ENCODE results near the gene MTHFD1L. TPM values are rescaled to one million over a fixed set of nuclear protein-coding genes. Genes with fewer than 3 reads are reported as not detected.

Gene MTHFD1L
- total and polyA plus RNA-seq, 9 donors: 17.3 to 26.9 (median 24.9) TPM

- no peaks in the 10 kb centered on the region for H3K27me3 ChIP-seq (ENCODE audit: control insufficient read depth, insufficient read depth, low read length)
Observed at GRCh38 chr6:150878347-150879213, 13.1 kb downstream of the MTHFD1L start.

GRCh38 chr6:150880336-150880735, 14.8 kb downstream of the MTHFD1L start:
- peaks cover 17% of the 10 kb centered on the region for H3K36me3 ChIP-seq (ENCODE audit: control insufficient read depth, insufficient read depth, low read length)
- H3K4me3 ChIP-seq (ENCODE audit: low read length): no peak overlapping the region
- no peak overlapping the region for H3K27ac ChIP-seq (ENCODE audit: low read length)
- H3K27me3 ChIP-seq (ENCODE audit: control insufficient read depth, insufficient read depth, low read length): no peaks in the 10 kb centered on the region
- H3K4me1 ChIP-seq (ENCODE audit: control insufficient read depth, insufficient read depth, low read length): peaks cover 35% of the 10 kb centered on the region
- no peak for DNase-seq
- no CpG with 5 or more reads among the region's 3 CpGs for WGBS (ENCODE audit: insufficient coverage)
- H3K9me3 ChIP-seq (replicated peaks; ENCODE audit: control insufficient read depth, low read depth, low read length): no peaks in the 10 kb centered on the region

More at GRCh38 chr6:150878347-150879213, 13.1 kb downstream of the MTHFD1L start:
- WGBS (ENCODE audit: insufficient coverage): 100% methylated on average over 3 of the region's 9 CpGs
- H3K36me3 ChIP-seq (ENCODE audit: control insufficient read depth, insufficient read depth, low read length): peaks cover 8% of the 10 kb centered on the region
- H3K27ac ChIP-seq (ENCODE audit: low read length): no peak overlapping the region
- no peak for DNase-seq
- no peak overlapping the region for H3K4me3 ChIP-seq (ENCODE audit: low read length)
- no peaks in the 10 kb centered on the region for H3K9me3 ChIP-seq (replicated peaks; ENCODE audit: control insufficient read depth, low read depth, low read length)
- peaks cover 49% of the 10 kb centered on the region for H3K4me1 ChIP-seq (ENCODE audit: control insufficient read depth, insufficient read depth, low read length)

GRCh38 chr6:150881911-150882481, 16.5 kb downstream of the MTHFD1L start:
- peak; percentile 94 for DNase-seq
- WGBS (ENCODE audit: insufficient coverage): 8% methylated on average over 3 of the region's 3 CpGs
- Histone ChIP-seq H3K9me3 (replicated peaks; ENCODE audit: control insufficient read depth, low read depth, low read length) (no peaks in the 10 kb centered on the region), H3K36me3 (ENCODE audit: control insufficient read depth, insufficient read depth, low read length) (peaks cover 28% of the 10 kb centered on the region), H3K27ac (ENCODE audit: low read length) (peak overlapping the region; percentile 92), H3K4me1 (ENCODE audit: control insufficient read depth, insufficient read depth, low read length) (peaks cover 22% of the 10 kb centered on the region), H3K27me3 (ENCODE audit: control insufficient read depth, insufficient read depth, low read length) (no peaks in the 10 kb centered on the region), H3K4me3 (ENCODE audit: low read length) (no peak overlapping the region)

GRCh38 chr6:150883521-150883920, 18.0 kb downstream of the MTHFD1L start:
- WGBS (ENCODE audit: insufficient coverage): 40% methylated on average over 2 of the region's 3 CpGs
- Histone ChIP-seq H3K27me3 (ENCODE audit: control insufficient read depth, insufficient read depth, low read length) (no peaks in the 10 kb centered on the region), H3K9me3 (replicated peaks; ENCODE audit: control insufficient read depth, low read depth, low read length) (no peaks in the 10 kb centered on the region), H3K36me3 (ENCODE audit: control insufficient read depth, insufficient read depth, low read length) (peaks cover 30% of the 10 kb centered on the region), H3K27ac (ENCODE audit: low read length) (peak overlapping the region; percentile 31), H3K4me1 (ENCODE audit: control insufficient read depth, insufficient read depth, low read length) (peaks cover 12% of the 10 kb centered on the region), H3K4me3 (ENCODE audit: low read length) (no peak overlapping the region)
- DNase-seq: no peak

GRCh38 chr6:150886155-150886554, 20.7 kb downstream of the MTHFD1L start:
- Histone ChIP-seq H3K27me3 (ENCODE audit: control insufficient read depth, insufficient read depth, low read length) (no peaks in the 10 kb centered on the region), H3K4me3 (ENCODE audit: low read length) (no peak overlapping the region), H3K36me3 (ENCODE audit: control insufficient read depth, insufficient read depth, low read length) (peaks cover 39% of the 10 kb centered on the region), H3K4me1 (ENCODE audit: control insufficient read depth, insufficient read depth, low read length) (peaks cover 12% of the 10 kb centered on the region), H3K9me3 (replicated peaks; ENCODE audit: control insufficient read depth, low read depth, low read length) (no peaks in the 10 kb centered on the region), H3K27ac (ENCODE audit: low read length) (no peak overlapping the region)
- 91% methylated on average over 5 of the region's 7 CpGs for WGBS (ENCODE audit: insufficient coverage)
- DNase-seq: no peak

GRCh38 chr6:150887978-150888563, 22.6 kb downstream of the MTHFD1L start:
- H3K27me3 ChIP-seq (ENCODE audit: control insufficient read depth, insufficient read depth, low read length): no peaks in the 10 kb centered on the region
- peaks cover 14% of the 10 kb centered on the region for H3K4me1 ChIP-seq (ENCODE audit: control insufficient read depth, insufficient read depth, low read length)
- no peak overlapping the region for H3K4me3 ChIP-seq (ENCODE audit: low read length)
- H3K27ac ChIP-seq (ENCODE audit: low read length): no peak overlapping the region
- whole genome bisulfite sequencing (ENCODE audit: insufficient coverage): no CpG with 5 or more reads among the region's 3 CpGs
- peaks cover 39% of the 10 kb centered on the region for H3K36me3 ChIP-seq (ENCODE audit: control insufficient read depth, insufficient read depth, low read length)
- no peaks in the 10 kb centered on the region for H3K9me3 ChIP-seq (replicated peaks; ENCODE audit: control insufficient read depth, low read depth, low read length)
- no peak for DNase-seq

GRCh38 chr6:150890346-150890745, 24.8 kb downstream of the MTHFD1L start:
- H3K9me3 ChIP-seq (replicated peaks; ENCODE audit: control insufficient read depth, low read depth, low read length): no peaks in the 10 kb centered on the region
- no peak for DNase-seq
- peaks cover 28% of the 10 kb centered on the region for H3K36me3 ChIP-seq (ENCODE audit: control insufficient read depth, insufficient read depth, low read length)
- H3K4me3 ChIP-seq (ENCODE audit: low read length): no peak overlapping the region
- no peak overlapping the region for H3K27ac ChIP-seq (ENCODE audit: low read length)
- WGBS (ENCODE audit: insufficient coverage): 92% methylated on average over 13 of the region's 13 CpGs
- H3K27me3 ChIP-seq (ENCODE audit: control insufficient read depth, insufficient read depth, low read length): no peaks in the 10 kb centered on the region
- peaks cover 33% of the 10 kb centered on the region for H3K4me1 ChIP-seq (ENCODE audit: control insufficient read depth, insufficient read depth, low read length)

- H3K27ac ChIP-seq (ENCODE audit: low read length): peak overlapping the region; percentile 71
- peaks cover 17% of the 10 kb centered on the region for H3K36me3 ChIP-seq (ENCODE audit: control insufficient read depth, insufficient read depth, low read length)
- DNase-seq: peak; percentile 95
- no peaks in the 10 kb centered on the region for H3K27me3 ChIP-seq (ENCODE audit: control insufficient read depth, insufficient read depth, low read length)
- H3K4me1 ChIP-seq (ENCODE audit: control insufficient read depth, insufficient read depth, low read length): peaks cover 36% of the 10 kb centered on the region
- no peak overlapping the region for H3K4me3 ChIP-seq (ENCODE audit: low read length)
- 3% methylated on average over 3 of the region's 7 CpGs for WGBS (ENCODE audit: insufficient coverage)
- no peaks in the 10 kb centered on the region for H3K9me3 ChIP-seq (replicated peaks; ENCODE audit: control insufficient read depth, low read depth, low read length)
Observed at GRCh38 chr6:150891888-150892485, 26.5 kb downstream of the MTHFD1L start.

- H3K9me3 ChIP-seq (replicated peaks; ENCODE audit: control insufficient read depth, low read depth, low read length): no peaks in the 10 kb centered on the region
- no peak overlapping the region for H3K4me3 ChIP-seq (ENCODE audit: low read length)
- H3K4me1 ChIP-seq (ENCODE audit: control insufficient read depth, insufficient read depth, low read length): peaks cover 45% of the 10 kb centered on the region
- H3K27me3 ChIP-seq (ENCODE audit: control insufficient read depth, insufficient read depth, low read length): no peaks in the 10 kb centered on the region
- H3K27ac ChIP-seq (ENCODE audit: low read length): peak overlapping the region; percentile 93
- 59% methylated on average over 5 of the region's 8 CpGs for WGBS (ENCODE audit: insufficient coverage)
- peak; percentile 40 for DNase-seq
- peaks cover 16% of the 10 kb centered on the region for H3K36me3 ChIP-seq (ENCODE audit: control insufficient read depth, insufficient read depth, low read length)
Observed at GRCh38 chr6:150894191-150894744, 28.8 kb downstream of the MTHFD1L start.
